PC-3 (cell line): Measurements from ENCODE around the gene NEO1. TPM values are rescaled to one million over a fixed set of nuclear protein-coding genes. Genes with fewer than 3 reads are reported as not detected.

Experiments used
- ATAC-seq: fragments of 200-7000 bp; cut with Tn5 transposase; 2 replicates; pipeline ENCODE4 v1.9.1; 2020; ENCODE audit warnings: mild to moderate bottlenecking, moderate library complexity
- BruUV-seq: library from RNA; stranded (reverse); fragments of 400-500 nt; replicated peaks from 2 replicates; lab custom pipeline; 2021; lab: Mats Ljungman, UMichigan
- CTCF ChIA-PET: fragments of 300-600 bp; sonication (Branson Sonifier 250); formaldehyde crosslinking; loops from one replicate; lab custom pipeline; 2022; ENCODE audit warnings: antibody characterized with exemption; lab: Charles Lee
- POLR2A ChIA-PET: fragments of 300-600 bp; sonication (Branson Sonifier 250); formaldehyde crosslinking; loops from one replicate; lab custom pipeline; 2022; ENCODE audit warnings: antibody characterized with exemption; ENCODE audit not compliant: unreplicated experiment; lab: Charles Lee
- DNase-seq: peaks from one replicate; pipeline ENCODE4 v3.0.0-alpha.2; 2015
- H2AFZ ChIP-seq: fragments of 300-600 bp; sonication (generic); 2 replicates; pipeline ENCODE4 v1.6.0; 2016; ENCODE audit warnings: antibody characterized with exemption, low read length
- H3F3A ChIP-seq: fragments of 300-600 bp; sonication (generic); one replicate; pipeline ENCODE4 v1.6.0; 2017; ENCODE audit warnings: antibody characterized with exemption, low read length, control low read depth, mild to moderate bottlenecking; ENCODE audit not compliant: unreplicated experiment
- H3K27ac ChIP-seq: fragments of 300-600 bp; sonication (generic); 2 replicates; pipeline ENCODE4 v1.5.1; 2016; ENCODE audit warnings: mild to moderate bottlenecking, low read length
- H3K27me3 ChIP-seq: fragments of 300-600 bp; sonication (generic); 2 replicates; pipeline ENCODE4 v1.6.1; 2016; ENCODE audit warnings: low read length, mixed read lengths
- H3K36me3 ChIP-seq: fragments of 300-600 bp; sonication (generic); 2 replicates; pipeline ENCODE4 v1.6.1; 2016; ENCODE audit warnings: low read depth, mixed run types, low read length, mixed read lengths
- H3K4me1 ChIP-seq: fragments of 300-600 bp; sonication (generic); 2 replicates; pipeline ENCODE4 v1.5.1; 2016; ENCODE audit warnings: low read length; ENCODE audit not compliant: insufficient read depth
- H3K4me2 ChIP-seq: fragments of 300-600 bp; sonication (generic); 2 replicates; pipeline ENCODE4 v1.6.0; 2016; ENCODE audit warnings: low read length
- H3K4me3 ChIP-seq: fragments of 300-600 bp; sonication (generic); 2 replicates; pipeline ENCODE4 v1.5.1; 2016; ENCODE audit warnings: mild to moderate bottlenecking, low read length, mixed read lengths
- H3K79me2 ChIP-seq: fragments of 300-600 bp; sonication (generic); 2 replicates; pipeline ENCODE4 v1.6.1; 2017; ENCODE audit warnings: low read length, mixed read lengths
- H3K9ac ChIP-seq: fragments of 300-600 bp; sonication (generic); 2 replicates; pipeline ENCODE4 v1.6.0; 2016; ENCODE audit warnings: mild to moderate bottlenecking, low read length
- H3K9me2 ChIP-seq: fragments of 300-600 bp; sonication (generic); replicated peaks from 2 replicates; pipeline ENCODE4 v1.6.1; 2016; ENCODE audit warnings: mixed run types, low read length, mixed read lengths
- H3K9me3 ChIP-seq: fragments of 300-600 bp; sonication (generic); 2 replicates; pipeline ENCODE4 v1.6.1; 2016; ENCODE audit warnings: low read length, mixed read lengths
- H4K20me1 ChIP-seq: fragments of 300-600 bp; sonication (generic); 2 replicates; pipeline ENCODE4 v1.6.1; 2016; ENCODE audit warnings: low read length, mixed read lengths
- EZH2 ChIP-seq: fragments of 300-600 bp; sonication (generic); IDR thresholded peaks from one replicate; pipeline ENCODE4 v1.6.1; 2017; ENCODE audit warnings: antibody characterized with exemption, mild to moderate bottlenecking, low read length; ENCODE audit not compliant: unreplicated experiment
- EZH2phosphoT487 ChIP-seq: fragments of 300-600 bp; sonication (generic); IDR thresholded peaks from 2 replicates; pipeline ENCODE4 v1.6.1; 2018; ENCODE audit warnings: mild to moderate bottlenecking, antibody characterized with exemption, low read length, borderline replicate concordance
- intact Hi-C: fragments of 100-400 bp; cut with micrococcal nuclease; formaldehyde crosslinking; loops from 2 replicates; pipeline ENCODE4 v1.9.0; 2023
- total RNA-seq: library from RNA; depleted of rRNA; stranded (reverse); fragments of >200 nt; gene quantifications from 2 replicates; pipeline ENCODE4 v1.2.3, GENCODE V29; 2014
- TF ChIP-seq, protein P1 (sequence below): fragments of 300-600 bp; sonication (generic); conservative IDR thresholded peaks from 2 replicates; pipeline ENCODE4 v1.5.1; 2017; ENCODE audit warnings: antibody characterized with exemption, low read depth, mild to moderate bottlenecking, low read length

The NEO1 gene
- total RNA-seq, 1 experiment from 2014 or later = 1.2 TPM

DNA sequence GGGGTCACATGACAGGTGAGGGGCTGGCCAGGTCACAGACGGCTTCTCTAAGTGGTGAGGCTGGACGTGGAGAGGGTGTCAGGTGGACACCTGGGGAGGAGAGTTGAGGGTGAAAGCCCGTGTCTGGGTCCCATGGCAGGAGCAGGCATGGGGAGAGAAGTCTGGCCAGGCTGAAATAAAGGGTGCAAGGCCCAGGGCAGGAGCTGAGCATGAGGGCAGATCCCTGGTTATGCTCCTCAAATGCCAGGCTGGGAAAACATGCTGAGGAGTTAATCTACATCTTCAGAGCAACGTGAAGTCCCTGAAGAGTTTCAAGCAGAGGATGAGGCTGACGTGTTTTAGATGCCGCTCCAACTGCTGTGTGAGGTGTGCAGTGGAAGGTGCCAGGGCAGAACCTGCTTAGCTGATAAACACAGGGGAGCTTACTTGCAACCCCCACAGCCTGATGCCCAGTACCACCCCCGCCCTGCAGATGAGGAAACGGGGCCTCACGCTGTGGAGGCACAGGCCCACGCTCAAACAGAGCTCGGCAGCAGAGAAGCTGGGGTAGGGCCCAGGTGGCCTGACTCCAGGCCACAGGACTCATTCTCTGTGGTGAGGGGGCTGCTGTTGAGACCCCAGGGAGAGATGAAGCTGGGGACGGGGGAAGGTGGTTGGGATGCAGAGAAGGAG lies 276.0 kb downstream of the NEO1 start:
- H4K20me1 ChIP-seq = no peaks in the 10 kb centered on the region
- no peak overlapping the region for H3K27ac ChIP-seq
- no peak overlapping the region for H3K4me3 ChIP-seq
- no peaks in the 10 kb centered on the region for H3K9me2 ChIP-seq
- H3K9me3 ChIP-seq = no peaks in the 10 kb centered on the region
- no peaks in the 10 kb centered on the region for H3K27me3 ChIP-seq
- H3K4me1 ChIP-seq = no peaks in the 10 kb centered on the region
- DNase-seq = no peak
- TF ChIP-seq EZH2phosphoT487 (no peak), EZH2 (no peak)
- TF ChIP-seq, protein P1, sequence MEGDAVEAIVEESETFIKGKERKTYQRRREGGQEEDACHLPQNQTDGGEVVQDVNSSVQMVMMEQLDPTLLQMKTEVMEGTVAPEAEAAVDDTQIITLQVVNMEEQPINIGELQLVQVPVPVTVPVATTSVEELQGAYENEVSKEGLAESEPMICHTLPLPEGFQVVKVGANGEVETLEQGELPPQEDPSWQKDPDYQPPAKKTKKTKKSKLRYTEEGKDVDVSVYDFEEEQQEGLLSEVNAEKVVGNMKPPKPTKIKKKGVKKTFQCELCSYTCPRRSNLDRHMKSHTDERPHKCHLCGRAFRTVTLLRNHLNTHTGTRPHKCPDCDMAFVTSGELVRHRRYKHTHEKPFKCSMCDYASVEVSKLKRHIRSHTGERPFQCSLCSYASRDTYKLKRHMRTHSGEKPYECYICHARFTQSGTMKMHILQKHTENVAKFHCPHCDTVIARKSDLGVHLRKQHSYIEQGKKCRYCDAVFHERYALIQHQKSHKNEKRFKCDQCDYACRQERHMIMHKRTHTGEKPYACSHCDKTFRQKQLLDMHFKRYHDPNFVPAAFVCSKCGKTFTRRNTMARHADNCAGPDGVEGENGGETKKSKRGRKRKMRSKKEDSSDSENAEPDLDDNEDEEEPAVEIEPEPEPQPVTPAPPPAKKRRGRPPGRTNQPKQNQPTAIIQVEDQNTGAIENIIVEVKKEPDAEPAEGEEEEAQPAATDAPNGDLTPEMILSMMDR = no peak
- no peaks in the 10 kb centered on the region for H3K79me2 ChIP-seq
- H2AFZ ChIP-seq = no peak overlapping the region
- H3K9ac ChIP-seq = no peak overlapping the region
- ChIA-PET POLR2A (no interaction called here), CTCF (no interaction called here)
- no peak for ATAC-seq
- no TSS peak for BruUV-seq
- no peaks in the 10 kb centered on the region for H3F3A ChIP-seq
- intact Hi-C loops = no loop called here
- H3K4me2 ChIP-seq = no peak overlapping the region
- no peaks in the 10 kb centered on the region for H3K36me3 ChIP-seq

DNA sequence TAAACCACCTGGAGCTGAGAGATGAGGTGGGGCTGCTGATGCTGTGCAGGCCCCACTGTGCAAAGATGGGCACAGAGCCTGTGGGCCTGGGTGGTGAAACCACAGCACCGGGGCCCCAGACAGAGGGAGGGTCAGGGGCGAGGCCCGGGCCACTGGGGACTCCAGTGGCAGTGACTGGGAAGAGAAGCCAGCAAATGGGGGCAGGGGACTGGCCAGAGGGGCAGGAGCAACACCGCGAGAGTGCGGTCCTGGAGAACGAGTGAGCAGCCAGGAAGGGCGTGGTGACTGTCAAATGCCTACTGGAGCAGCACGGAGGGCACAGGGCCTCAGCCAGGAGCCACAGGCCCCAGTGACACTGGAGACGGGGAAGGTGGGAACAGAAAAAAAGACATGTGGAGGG lies 276.7 kb downstream of the NEO1 start:
- TF ChIP-seq EZH2 = no peak
- no peak for TF ChIP-seq EZH2phosphoT487
- TF ChIP-seq, protein P1 = no peak
- Histone ChIP-seq H3K4me2 (no peak overlapping the region), H3K27me3 (no peaks in the 10 kb centered on the region), H3F3A (no peaks in the 10 kb centered on the region), H3K79me2 (no peaks in the 10 kb centered on the region), H4K20me1 (no peaks in the 10 kb centered on the region), H3K9me3 (no peaks in the 10 kb centered on the region), H3K9ac (no peak overlapping the region), H3K9me2 (no peaks in the 10 kb centered on the region), H3K27ac (no peak overlapping the region), H2AFZ (no peak overlapping the region), H3K4me1 (no peaks in the 10 kb centered on the region), H3K4me3 (no peak overlapping the region), H3K36me3 (no peaks in the 10 kb centered on the region)
- DNase-seq (no peak), ATAC-seq (no peak)
- ChIA-PET CTCF (no interaction called here), POLR2A (no interaction called here)
- BruUV-seq = no TSS peak
- intact Hi-C loops = no loop called here

DNA sequence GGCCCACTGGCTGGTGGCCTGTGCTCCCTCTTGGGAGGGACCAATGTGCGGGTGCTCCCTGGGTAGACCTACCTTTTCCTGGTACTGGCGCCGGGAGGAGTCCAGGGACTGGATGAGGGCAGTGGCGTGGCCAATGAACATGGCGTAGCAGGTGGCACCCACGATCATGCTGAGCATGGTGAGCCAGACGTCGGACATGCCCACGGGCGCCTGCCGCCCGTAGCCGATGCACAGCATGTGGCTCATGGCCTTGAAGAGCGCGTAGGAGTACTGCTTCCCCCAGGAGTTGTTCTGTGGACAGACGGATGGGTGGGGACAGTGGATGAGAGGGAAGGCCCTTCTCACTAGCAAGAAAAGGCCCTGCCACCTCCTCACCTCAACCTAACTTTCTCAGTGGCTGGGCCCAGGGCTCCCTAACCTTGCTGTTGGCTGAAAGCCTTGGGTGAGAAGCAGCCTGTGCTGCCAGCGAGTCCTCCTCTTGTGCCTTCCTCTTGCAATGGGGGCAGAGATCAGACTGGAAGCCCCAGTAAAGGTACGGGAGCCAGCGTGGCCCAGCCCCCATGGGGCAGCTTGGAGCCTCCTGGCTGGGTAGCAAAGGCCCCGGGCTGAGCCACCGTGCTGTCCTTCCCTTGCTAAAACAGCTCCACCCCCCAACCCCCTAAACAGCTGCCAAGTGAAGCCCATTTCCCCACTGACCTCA lies 277.4 kb downstream of the NEO1 start:
- Histone ChIP-seq H3K9me3 (no peaks in the 10 kb centered on the region), H3K4me2 (no peak overlapping the region), H3F3A (no peaks in the 10 kb centered on the region), H3K9me2 (no peaks in the 10 kb centered on the region), H3K4me3 (no peak overlapping the region), H2AFZ (no peak overlapping the region), H3K27me3 (no peaks in the 10 kb centered on the region), H3K79me2 (no peaks in the 10 kb centered on the region), H3K4me1 (no peaks in the 10 kb centered on the region), H3K9ac (no peak overlapping the region), H3K36me3 (no peaks in the 10 kb centered on the region), H3K27ac (no peak overlapping the region), H4K20me1 (no peaks in the 10 kb centered on the region)
- ATAC-seq (no peak), DNase-seq (no peak)
- TF ChIP-seq EZH2phosphoT487 = no peak
- TF ChIP-seq, protein P1 = no peak
- intact Hi-C loops = no loop called here
- no TSS peak for BruUV-seq
- CTCF ChIA-PET = no interaction called here
- POLR2A ChIA-PET = no interaction called here
